HepG2 (cell line): ENCODE data around the gene S100A10. TPM values are rescaled to one million over a fixed set of nuclear protein-coding genes. Genes with fewer than 3 reads are reported as not detected.

Source experiments
- AHR ChIP-seq: IDR thresholded peaks from 2 replicates; pipeline ENCODE4 v1.6.1; 2018; ENCODE audit warnings: missing genetic modification reagents, missing compliant biosample characterization
- FIP1L1 ChIP-seq: fragments of 200-400 bp; formaldehyde crosslinking; IDR thresholded peaks from 2 replicates; pipeline ENCODE4 v1.6.1; 2018; ENCODE audit warnings: low read depth, mild to moderate bottlenecking, low read length, moderate library complexity, borderline replicate concordance; ENCODE audit not compliant: insufficient read depth
- NBN ChIP-seq: fragments of 450-650 bp; conservative IDR thresholded peaks from 2 replicates; pipeline ENCODE4 v1.6.1; 2017
- NCOR1 ChIP-seq: fragments of 200-600 bp; sonication (generic); IDR thresholded peaks from 2 replicates; pipeline ENCODE4 v1.7.0; 2017; ENCODE audit warnings: antibody characterized with exemption, low read length, borderline replicate concordance
- NRL ChIP-seq: sonication (generic); formaldehyde crosslinking; IDR thresholded peaks from 2 replicates; pipeline ENCODE4 v1.5.0; 2020; ENCODE audit warnings: missing genetic modification reagents, mild to moderate bottlenecking, moderate library complexity, borderline replicate concordance
- PBX3 ChIP-seq: sonication (generic); formaldehyde crosslinking; IDR thresholded peaks from 2 replicates; pipeline ENCODE4 v1.8.1; 2023; ENCODE audit warnings: missing genetic modification reagents, inconsistent platforms, borderline replicate concordance
- POGK ChIP-seq: sonication (generic); formaldehyde crosslinking; conservative IDR thresholded peaks from 2 replicates; pipeline ENCODE4 v1.8.0; 2022; ENCODE audit warnings: mild to moderate bottlenecking, moderate library complexity, missing genetic modification reagents
- PTBP1 ChIP-seq: fragments of 200-400 bp; formaldehyde crosslinking; IDR thresholded peaks from 2 replicates; pipeline ENCODE4 v1.6.1; 2018; ENCODE audit warnings: low read length, low read depth; ENCODE audit not compliant: poor library complexity, severe bottlenecking
- ZNF121 ChIP-seq: sonication (generic); formaldehyde crosslinking; IDR thresholded peaks from 2 replicates; pipeline ENCODE4 v1.5.0; 2020; ENCODE audit warnings: mild to moderate bottlenecking, missing genetic modification reagents
- ZNF260 ChIP-seq: sonication (generic); formaldehyde crosslinking; IDR thresholded peaks from 2 replicates; pipeline ENCODE4 v1.4.0; 2020; ENCODE audit warnings: missing genetic modification reagents, low read depth, mild to moderate bottlenecking, borderline replicate concordance
- ZNF543 ChIP-seq: sonication (generic); formaldehyde crosslinking; IDR thresholded peaks from 2 replicates; pipeline ENCODE4 v1.4.0; 2020; ENCODE audit warnings: mild to moderate bottlenecking, missing genetic modification reagents
- ZNF547 ChIP-seq: sonication (generic); formaldehyde crosslinking; IDR thresholded peaks from 2 replicates; pipeline ENCODE4 v1.5.1; 2020; ENCODE audit warnings: mild to moderate bottlenecking, missing genetic modification reagents
- ZSCAN25 ChIP-seq: sonication (generic); formaldehyde crosslinking; IDR thresholded peaks from 2 replicates; pipeline ENCODE4 v1.8.0; 2022; ENCODE audit warnings: mild to moderate bottlenecking, missing genetic modification reagents
- polyA plus RNA-seq, 8 experiments: library from polyadenylated mRNA; depleted of rRNA in 3 of 8; stranded (reverse) in 7 of 8; unstranded in 1 of 8; fragments of >200 nt; fragmentation: Illumina TruSeq in 4 of 8; extraction: Trizol in 4 of 8; gene quantifications; 2 replicates each; pipeline versions ENCODE4 v1.2.1 to v1.2.3, GENCODE V29; 2011 to 2016; ENCODE audit warnings: low read depth in 4 of 8, missing spikeins in 1 of 8, mixed read lengths in 1 of 8; ENCODE audit not compliant: insufficient read depth in 1 of 8
- total RNA-seq, 5 experiments: library from RNA; depleted of rRNA; stranded (reverse); fragments of >200 nt; fragmentation: Illumina TruSeq; extraction: Trizol; gene quantifications; 2 replicates each; pipeline ENCODE4 v1.2.3, GENCODE V29; 2016; ENCODE audit warnings: low read depth in 1 of 5

Gene S100A10
- total and polyA plus RNA-seq, 2 of the 13 experiments (the other 11 are each of a cell fraction or from before 2014, with no cell fraction given), result 16.8 to 28.7 TPM

GRCh38 chr1:151975311-151976014, 18.2 kb downstream of the S100A10 start (continued):
- TF ChIP-seq ZNF121 (CRISPR knock-in tag) (no peak), ZNF260 (CRISPR knock-in tag) (no peak), POGK (CRISPR knock-in tag) (no peak), ZSCAN25 (CRISPR knock-in tag) (no peak), NCOR1 (no peak), FIP1L1 (no peak), PBX3 (CRISPR knock-in tag) (no peak), AHR (no peak), NRL (CRISPR knock-in tag) (no peak), ZNF543 (CRISPR knock-in tag) (no peak), NBN (no peak), PTBP1 (no peak), ZNF547 (CRISPR knock-in tag) (no peak)
- TF ChIP-seq, all 625 proteins: peak for 28
